Prostate gland (tissue), 2 donors: ENCODE results near the gene THSD4. TPM values are rescaled to one million over a fixed set of nuclear protein-coding genes. Genes with fewer than 3 reads are reported as not detected.

ENCODE experiments used
- DNase-seq: peaks from one replicate; pipeline ENCODE4 v3.0.0-alpha.2; 2019; ENCODE audit warnings: low spot score
- H3K27ac ChIP-seq, 2 donors: fragments of 200-600 bp; sonication (generic); 2 replicates each; pipeline ENCODE4 v1.5.1; 2017 to 2019
- H3K27me3 ChIP-seq: fragments of 200-600 bp; sonication (generic); replicated peaks from 2 replicates; pipeline ENCODE4 v1.5.1; 2019; ENCODE audit not compliant: insufficient read depth
- H3K36me3 ChIP-seq, 2 donors: fragments of 200-600 bp; sonication (generic); 1 replicate in 1 of 2; 2 replicates in 1 of 2; pipeline versions ENCODE4 v1.5.1 to v1.8.1; 2017 to 2019
- H3K4me1 ChIP-seq: fragments of 200-600 bp; sonication (generic); replicated peaks from 2 replicates; pipeline ENCODE4 v1.5.1; 2019
- H3K4me3 ChIP-seq, 2 donors: fragments of 200-600 bp; sonication (generic); 2 replicates each; pipeline ENCODE4 v1.5.1; 2017 to 2019
- H3K9me3 ChIP-seq: fragments of 200-600 bp; sonication (generic); 2 replicates; pipeline ENCODE4 v1.5.1; 2017
- POLR2A ChIP-seq: fragments of 450-650 bp; IDR thresholded peaks from one replicate; pipeline ENCODE4 v1.6.1; 2016; ENCODE audit warnings: antibody characterized with exemption, mild to moderate bottlenecking
- POLR2AphosphoS5 ChIP-seq: sonication (generic); formaldehyde crosslinking; IDR thresholded peaks from one replicate; pipeline ENCODE4 v1.6.1; 2017; ENCODE audit warnings: antibody characterized with exemption
- whole genome bisulfite sequencing: methylation state at CpG from one replicate; pipeline ENCODE4 v1.1.5; 2018; 5-methylcytosine and 5-hydroxymethylcytosine counted together
- intact Hi-C: fragments of 100-400 bp; cut with DNase I; formaldehyde crosslinking; loops from one replicate; pipeline ENCODE4 v1.14.2; 2022
- total RNA-seq, 2 donors: library from RNA; depleted of rRNA; stranded (reverse); fragments of >200 nt; gene quantifications; one replicate each; pipeline ENCODE4 v1.1.0, GENCODE V29; 2016
- TF ChIP-seq, protein P1 (sequence below), 4 experiments: fragments of 200-600 bp in 2 of 4; fragments of 450-650 bp in 2 of 4; sonication (generic) in 2 of 4; IDR thresholded peaks; 1 replicate in 3 of 4; 2 replicates in 1 of 4; pipeline ENCODE4 v1.5.1; 2016 to 2019; ENCODE audit warnings: antibody characterized with exemption in 4 of 4, mild to moderate bottlenecking in 2 of 4, moderate library complexity in 2 of 4

The THSD4 gene
- total RNA-seq, 2 donors from 2014 or later = 84.1 to 223 TPM

DNA sequence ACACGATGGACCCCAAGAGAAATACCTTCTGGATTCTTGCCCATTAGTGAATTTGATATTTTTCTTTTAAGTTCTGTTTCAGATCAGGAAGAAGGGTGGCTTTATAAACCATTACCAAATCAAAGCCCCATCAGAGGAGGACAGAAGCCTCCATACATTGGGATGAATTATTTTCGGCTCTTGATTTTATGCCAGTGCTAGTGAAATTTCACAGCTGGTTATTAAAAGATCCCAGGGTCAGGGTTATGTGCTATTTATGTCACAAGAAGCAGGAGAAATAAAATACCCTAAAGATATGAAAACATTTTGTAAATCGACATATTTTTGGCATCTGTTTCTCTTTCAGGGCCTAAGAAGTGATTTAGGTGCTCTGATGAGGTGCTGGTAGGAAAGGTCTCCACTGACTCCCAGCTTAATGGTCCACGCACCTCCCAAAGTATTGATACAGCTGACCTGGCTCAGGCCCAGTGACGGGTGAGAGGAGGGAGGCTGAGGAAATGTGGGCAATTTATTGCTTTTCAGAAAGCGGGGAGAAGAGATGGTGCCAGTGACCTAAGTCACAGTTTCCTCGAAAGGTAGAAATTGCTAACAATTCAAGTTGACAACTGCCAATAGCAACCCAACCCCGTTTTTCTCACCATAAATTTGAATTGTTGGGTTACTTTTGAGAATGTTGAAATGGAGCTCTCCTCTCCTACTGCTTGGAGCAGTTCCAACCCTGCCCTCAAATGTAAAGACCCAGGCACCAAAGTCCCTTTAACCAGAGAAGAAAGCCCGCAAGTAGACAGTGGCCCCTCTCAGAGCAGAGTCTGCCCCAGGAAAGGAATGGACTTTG is 379.5 kb downstream of the THSD4 start:
- 74% methylated on average over 9 of the region's 9 CpGs for WGBS
- no peaks in the 10 kb centered on the region for H3K4me1 ChIP-seq
- TF ChIP-seq, protein P1, sequence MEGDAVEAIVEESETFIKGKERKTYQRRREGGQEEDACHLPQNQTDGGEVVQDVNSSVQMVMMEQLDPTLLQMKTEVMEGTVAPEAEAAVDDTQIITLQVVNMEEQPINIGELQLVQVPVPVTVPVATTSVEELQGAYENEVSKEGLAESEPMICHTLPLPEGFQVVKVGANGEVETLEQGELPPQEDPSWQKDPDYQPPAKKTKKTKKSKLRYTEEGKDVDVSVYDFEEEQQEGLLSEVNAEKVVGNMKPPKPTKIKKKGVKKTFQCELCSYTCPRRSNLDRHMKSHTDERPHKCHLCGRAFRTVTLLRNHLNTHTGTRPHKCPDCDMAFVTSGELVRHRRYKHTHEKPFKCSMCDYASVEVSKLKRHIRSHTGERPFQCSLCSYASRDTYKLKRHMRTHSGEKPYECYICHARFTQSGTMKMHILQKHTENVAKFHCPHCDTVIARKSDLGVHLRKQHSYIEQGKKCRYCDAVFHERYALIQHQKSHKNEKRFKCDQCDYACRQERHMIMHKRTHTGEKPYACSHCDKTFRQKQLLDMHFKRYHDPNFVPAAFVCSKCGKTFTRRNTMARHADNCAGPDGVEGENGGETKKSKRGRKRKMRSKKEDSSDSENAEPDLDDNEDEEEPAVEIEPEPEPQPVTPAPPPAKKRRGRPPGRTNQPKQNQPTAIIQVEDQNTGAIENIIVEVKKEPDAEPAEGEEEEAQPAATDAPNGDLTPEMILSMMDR (IDR thresholded peaks at IDR 0.05) = no peak
- TF ChIP-seq POLR2A (no peak), POLR2AphosphoS5 (no peak)

DNA sequence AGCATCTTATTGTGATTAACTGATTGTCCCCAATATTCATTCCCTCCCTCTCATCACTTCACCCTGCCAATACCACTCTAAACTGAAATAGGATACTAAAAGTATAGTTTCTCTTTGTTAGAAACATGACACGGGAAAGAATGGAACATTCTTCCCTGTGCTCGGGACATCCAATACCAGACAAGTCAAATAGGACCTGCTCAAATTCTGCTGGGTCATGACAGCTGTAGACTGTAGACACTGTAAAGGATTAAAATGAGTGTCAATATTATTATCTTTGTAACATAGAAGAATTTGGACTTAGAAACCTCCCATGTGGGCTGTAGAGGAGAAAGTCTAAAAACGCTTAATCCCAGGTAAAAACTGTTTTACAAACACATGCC is 380.1 kb downstream of the THSD4 start:
- Histone ChIP-seq H3K27me3 (no peaks in the 10 kb centered on the region), H3K27ac (no peak overlapping the region), H3K9me3 (no peaks in the 10 kb centered on the region), H3K4me1 (no peaks in the 10 kb centered on the region), H3K4me3 (no peak overlapping the region), H3K36me3 (no peaks in the 10 kb centered on the region)
- 59% methylated on average over 3 of the region's 3 CpGs for WGBS
- TF ChIP-seq, protein P1 (IDR thresholded peaks at IDR 0.05) = no peak
- TF ChIP-seq POLR2AphosphoS5 (no peak), POLR2A (no peak)
- intact Hi-C loops = no loop called here
- no peak for DNase-seq

More for the DNA sequence above, 379.5 kb downstream of the THSD4 start:
- intact Hi-C loops = no loop called here
- H3K27ac ChIP-seq = no peak overlapping the region
- no peak overlapping the region for H3K4me3 ChIP-seq
- H3K9me3 ChIP-seq = no peaks in the 10 kb centered on the region
- no peak for DNase-seq
- no peaks in the 10 kb centered on the region for H3K36me3 ChIP-seq
- H3K27me3 ChIP-seq = no peaks in the 10 kb centered on the region

GRCh38 chr15:71496336-71496955 is 381.2 kb downstream of the THSD4 start:
- no peak for DNase-seq
- WGBS = 68% methylated on average over 4 of the region's 4 CpGs

DNA sequence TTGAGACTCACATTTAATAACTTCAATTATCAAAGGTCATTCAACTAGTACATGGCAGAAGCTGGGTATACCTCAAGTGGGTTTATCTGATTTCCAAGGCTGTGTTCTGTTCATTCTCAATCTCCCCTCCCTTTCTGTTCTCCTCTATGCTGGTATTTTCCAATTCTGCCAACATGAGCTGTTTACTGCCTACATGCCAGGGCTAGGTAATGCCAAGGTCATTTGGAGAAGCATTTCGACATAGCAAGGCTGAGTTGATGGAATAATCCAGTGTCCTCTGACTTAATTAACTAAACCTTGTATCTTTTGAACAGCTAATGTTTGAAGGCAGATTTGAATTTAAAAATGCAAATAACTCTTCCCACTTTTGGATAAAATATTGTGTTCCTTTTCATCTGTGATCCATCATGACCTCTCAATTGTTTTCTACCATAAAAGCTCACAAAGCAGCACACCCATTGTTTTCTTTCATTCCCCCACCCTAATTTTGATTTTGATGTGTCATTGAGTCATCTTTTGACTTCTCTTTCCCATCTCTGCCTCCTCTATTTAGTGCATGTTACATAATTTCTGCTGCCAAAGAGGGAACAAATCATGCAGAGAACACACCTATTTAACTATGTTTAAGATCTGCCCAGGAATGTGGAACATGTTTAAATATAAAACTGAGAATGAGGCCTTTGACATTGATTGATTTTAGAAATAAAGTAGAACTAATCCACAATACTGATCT is 386.2 kb downstream of the THSD4 start:
- intact Hi-C loops = no loop called here
- no peak for DNase-seq
- H3K27ac ChIP-seq = peak overlapping the region; percentile 22 to 73
- no peaks in the 10 kb centered on the region for H3K36me3 ChIP-seq
- TF ChIP-seq POLR2AphosphoS5 (peak; percentile 60), POLR2A (no peak)
- no peak overlapping the region for H3K4me3 ChIP-seq
- no peaks in the 10 kb centered on the region for H3K9me3 ChIP-seq
- 39% methylated on average over 1 of the region's 1 CpG for WGBS
- peaks cover 5% of the 10 kb centered on the region for H3K4me1 ChIP-seq
- H3K27me3 ChIP-seq = no peaks in the 10 kb centered on the region

More at GRCh38 chr15:71496336-71496955, 381.2 kb downstream of the THSD4 start:
- Histone ChIP-seq H3K27me3 (no peaks in the 10 kb centered on the region), H3K36me3 (no peaks in the 10 kb centered on the region), H3K4me3 (no peak overlapping the region), H3K4me1 (no peaks in the 10 kb centered on the region), H3K9me3 (no peaks in the 10 kb centered on the region), H3K27ac (no peak overlapping the region)
- intact Hi-C loops = no loop called here
- TF ChIP-seq POLR2AphosphoS5 = no peak
- TF ChIP-seq, protein P1 (IDR thresholded peaks at IDR 0.05) = no peak
- TF ChIP-seq POLR2A = no peak

DNA sequence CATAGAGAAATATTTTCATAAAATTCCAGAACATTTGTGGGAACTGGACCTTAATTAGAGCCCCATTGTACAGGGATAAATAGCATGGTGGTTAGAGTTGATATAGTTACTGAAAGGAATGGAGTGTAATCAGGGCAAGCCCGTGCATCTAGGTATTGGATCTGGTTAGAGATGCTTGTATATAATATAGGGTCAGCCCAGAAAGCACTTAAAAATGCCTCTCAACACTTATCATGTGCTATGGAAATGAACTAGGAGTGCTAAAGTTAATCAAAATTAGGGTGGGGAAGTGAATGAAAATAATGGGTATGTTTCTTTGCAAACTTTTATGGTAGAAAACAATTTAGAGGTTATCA is 386.8 kb downstream of the THSD4 start:
- intact Hi-C loops = no loop called here
- H3K9me3 ChIP-seq = no peaks in the 10 kb centered on the region
- H3K27me3 ChIP-seq = no peaks in the 10 kb centered on the region
- WGBS = 35% methylated on average over 1 of the region's 1 CpG
- peaks cover 5% of the 10 kb centered on the region for H3K4me1 ChIP-seq
- no peaks in the 10 kb centered on the region for H3K36me3 ChIP-seq
- no peak for DNase-seq
- peak overlapping the region; percentile 22 to 73 for H3K27ac ChIP-seq
- no peak overlapping the region for H3K4me3 ChIP-seq
- TF ChIP-seq, protein P1 (IDR thresholded peaks at IDR 0.05) = no peak
- TF ChIP-seq POLR2A = no peak
